ENCODE data around the gene INCA1.

The INCA1 gene

DNA sequence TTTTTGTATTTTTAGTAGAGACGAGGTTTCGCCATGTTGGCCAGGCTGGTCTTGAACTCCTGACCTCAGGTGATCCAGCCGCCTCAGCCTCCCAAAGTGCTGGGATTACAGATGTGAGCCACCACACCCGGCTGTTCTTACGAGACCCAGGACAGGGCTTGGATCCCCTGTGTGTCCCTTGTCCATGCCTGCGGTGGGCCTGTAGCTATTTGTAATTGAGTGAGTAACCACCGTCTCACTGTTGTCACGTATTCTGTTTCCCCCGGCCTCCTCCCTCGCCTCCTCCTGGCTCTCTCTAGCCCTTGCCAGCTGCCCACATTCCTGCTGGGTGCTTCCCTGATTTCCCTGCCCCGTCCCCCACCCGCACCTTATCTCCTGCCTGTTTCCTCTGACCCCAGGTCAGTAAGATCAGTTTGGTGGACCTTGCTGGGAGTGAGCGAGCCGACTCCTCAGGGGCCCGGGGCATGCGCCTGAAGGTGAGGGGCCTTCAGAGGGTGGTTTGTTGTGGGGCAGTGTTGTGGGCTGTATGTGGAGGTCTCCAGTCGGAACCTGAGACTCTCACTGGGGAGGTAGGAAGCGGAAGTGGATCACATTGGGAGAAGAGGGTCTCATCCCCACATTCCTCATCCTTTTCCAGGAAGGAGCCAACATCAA lies 6.0 kb upstream of the INCA1 start:
- DNase-seq: no peak

DNA sequence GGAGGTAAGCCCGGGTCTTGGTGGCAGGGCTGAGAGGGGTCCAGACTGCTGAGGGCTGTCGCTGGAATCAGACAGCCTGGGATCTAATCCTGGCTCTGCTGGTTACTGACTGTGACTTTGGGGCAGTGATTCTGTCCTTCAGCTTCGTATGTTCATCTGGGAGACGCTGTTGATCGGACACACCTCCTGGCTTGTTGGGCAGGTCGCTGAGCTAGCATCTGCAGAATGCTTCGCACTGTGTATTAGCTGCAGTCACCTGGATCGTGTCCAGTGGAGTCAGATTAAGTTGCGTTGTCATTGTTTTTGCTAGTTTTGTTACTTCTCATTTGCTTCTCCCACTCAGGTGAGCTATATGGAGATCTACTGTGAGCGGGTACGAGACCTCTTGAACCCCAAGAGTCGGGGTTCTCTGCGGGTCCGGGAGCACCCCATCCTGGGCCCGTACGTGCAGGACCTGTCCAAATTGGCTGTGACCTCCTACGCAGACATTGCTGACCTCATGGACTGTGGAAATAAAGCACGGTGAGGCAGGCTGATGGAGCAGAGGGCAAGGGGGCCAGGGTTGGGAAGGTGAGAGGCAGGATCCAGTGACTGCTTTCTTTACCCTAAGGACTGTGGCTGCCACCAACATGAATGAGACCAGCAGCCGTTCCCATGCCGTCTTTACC lies 4.9 kb upstream of the INCA1 start:
- DNase-seq: no peak

DNA sequence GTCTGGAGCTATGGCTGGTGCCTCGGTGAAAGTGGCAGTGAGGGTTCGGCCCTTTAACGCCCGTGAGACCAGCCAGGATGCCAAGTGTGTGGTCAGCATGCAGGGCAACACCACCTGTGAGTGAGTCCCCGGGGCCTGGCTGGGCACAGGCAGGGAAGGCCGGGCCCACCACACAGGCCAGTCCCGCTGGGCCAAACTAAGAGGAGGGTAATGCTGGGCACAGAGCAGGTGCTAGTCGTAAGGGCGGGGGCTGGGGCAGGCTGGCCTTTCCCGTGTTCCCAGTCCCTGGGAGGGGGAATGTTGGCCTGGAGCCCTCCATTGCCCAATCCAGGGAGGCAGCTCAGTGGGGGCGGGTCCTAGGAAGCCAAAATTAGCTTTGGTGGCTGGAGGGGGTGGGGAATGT lies 2.9 kb upstream of the INCA1 start:
- no peak for DNase-seq

DNA sequence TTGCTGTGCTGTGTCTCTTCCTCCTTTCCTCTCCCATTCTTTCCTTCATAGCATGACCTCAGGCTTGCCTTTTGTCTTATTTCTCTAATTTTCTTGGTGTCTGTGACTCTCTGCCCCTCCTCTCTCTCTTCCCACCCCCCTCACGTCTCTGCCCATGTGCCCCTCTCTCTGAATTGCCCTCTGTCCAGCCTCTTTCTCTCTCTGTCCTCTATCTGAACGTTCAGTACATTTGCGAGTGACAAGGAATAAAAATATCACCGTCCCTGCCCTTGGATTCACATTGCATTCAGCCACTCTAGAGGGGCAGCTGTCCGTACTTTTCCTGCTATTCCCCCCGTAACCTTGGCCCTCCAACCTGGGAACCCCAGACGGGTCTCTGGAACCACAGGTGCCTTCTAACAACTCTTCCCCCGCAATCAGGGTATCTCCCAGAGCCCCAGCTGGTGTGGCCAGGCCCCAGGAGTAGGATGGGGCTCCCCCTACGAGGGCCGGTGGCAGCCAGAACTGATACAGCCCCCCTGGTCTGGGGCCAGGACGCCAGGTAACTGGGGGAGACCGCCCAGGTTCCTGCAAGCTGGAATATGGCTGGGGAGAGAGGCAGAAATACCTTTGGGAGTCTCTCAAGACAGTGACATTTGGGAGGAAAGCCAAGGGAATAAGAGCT lies 2.2 kb upstream of the INCA1 start:
- DNase-seq: no peak

DNA sequence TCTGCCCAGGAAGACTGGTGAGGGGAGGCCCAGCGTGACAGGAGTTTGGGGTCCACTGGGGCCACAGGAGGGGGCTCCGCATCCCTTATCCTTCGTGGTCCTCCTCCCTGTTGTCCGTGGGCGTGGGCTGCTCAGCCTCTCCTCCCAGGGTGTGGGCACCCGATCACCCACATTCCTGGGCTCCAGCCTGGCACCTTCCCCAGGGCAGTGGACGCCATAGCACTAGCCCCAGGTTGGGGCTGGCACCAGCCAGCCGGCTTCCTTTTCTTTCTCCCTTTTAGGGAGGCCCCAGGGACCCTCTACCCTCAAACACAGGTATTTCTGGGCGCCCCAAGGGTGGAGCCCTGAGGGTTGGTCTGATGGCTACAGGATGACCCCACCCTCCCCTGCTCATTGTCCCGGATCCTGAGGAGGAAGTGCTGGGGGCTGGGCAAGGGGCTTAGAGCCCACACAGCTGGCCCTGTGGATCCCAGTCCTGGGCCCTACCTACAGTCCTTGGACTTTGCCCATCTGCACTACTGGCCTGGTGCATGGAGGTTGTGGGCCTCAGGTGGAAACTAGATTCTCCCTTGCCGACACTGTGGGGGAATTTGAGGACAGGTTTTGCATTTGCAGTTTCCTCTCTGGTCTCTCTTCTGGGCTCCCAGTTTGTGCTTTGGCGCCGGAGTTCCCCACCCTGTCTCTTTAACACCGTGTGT lies 1.6 kb upstream of the INCA1 start:
- no peak for DNase-seq

DNA sequence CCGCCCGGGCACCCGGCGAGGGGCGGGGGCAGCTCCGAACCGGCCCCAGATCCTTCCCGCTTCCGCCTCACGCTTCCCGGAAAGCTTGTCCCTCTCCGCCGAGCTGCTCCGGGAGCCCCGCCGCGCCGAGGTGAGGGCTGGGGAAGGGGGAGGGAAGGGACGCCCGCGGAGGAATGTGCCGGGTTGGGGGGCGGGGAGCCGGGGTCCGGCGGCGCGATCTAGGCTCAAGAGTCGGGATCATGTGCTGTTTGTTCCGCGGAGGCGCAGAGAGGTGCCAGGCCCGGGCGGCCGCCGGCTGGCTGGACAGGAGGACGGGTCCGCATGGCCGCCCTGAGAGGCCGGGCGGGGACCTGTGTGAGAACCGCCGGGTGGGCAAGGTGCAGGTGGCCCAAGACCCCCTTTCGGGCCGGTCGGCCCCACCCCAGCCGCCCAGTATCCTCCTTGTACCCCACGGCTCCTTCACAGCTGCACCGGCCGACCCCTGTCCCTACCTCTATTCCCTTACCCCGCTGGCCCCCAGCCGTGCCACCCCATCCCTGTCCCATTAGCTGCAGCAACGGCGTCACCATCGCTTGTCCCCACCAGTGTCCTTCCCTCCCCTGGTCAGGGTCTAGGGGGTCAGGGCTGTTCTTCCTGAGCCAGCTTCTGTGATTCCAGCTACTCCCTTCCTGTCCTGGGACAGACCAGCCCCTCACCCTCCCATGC lies 857 bp upstream of the INCA1 start:
- no peak for DNase-seq

DNA sequence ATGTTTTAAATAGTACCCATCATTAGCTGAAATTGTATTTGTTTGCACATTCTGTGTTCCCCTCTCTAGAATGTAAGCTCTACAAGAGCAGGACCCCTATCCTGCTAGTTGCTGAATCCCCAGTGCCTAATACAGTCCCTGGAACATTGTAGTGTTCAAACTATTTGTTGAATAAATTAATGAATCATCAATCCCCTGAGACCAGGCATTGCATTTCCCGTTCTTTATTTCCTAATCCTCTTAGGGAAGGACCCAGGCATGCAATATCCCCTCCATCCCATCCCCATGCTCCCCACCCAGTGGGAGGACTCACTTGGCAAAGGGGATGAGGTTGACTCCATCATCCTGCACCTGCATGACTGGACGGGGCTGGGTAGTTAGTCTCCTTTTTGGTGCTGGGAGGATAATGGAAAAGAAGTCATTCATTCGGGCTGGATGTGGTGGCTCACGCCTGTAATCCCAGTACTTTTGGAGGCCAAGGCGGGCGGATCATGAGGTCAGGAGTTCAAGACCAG lies 3.2 kb downstream of the INCA1 start:
- no peak for DNase-seq

DNA sequence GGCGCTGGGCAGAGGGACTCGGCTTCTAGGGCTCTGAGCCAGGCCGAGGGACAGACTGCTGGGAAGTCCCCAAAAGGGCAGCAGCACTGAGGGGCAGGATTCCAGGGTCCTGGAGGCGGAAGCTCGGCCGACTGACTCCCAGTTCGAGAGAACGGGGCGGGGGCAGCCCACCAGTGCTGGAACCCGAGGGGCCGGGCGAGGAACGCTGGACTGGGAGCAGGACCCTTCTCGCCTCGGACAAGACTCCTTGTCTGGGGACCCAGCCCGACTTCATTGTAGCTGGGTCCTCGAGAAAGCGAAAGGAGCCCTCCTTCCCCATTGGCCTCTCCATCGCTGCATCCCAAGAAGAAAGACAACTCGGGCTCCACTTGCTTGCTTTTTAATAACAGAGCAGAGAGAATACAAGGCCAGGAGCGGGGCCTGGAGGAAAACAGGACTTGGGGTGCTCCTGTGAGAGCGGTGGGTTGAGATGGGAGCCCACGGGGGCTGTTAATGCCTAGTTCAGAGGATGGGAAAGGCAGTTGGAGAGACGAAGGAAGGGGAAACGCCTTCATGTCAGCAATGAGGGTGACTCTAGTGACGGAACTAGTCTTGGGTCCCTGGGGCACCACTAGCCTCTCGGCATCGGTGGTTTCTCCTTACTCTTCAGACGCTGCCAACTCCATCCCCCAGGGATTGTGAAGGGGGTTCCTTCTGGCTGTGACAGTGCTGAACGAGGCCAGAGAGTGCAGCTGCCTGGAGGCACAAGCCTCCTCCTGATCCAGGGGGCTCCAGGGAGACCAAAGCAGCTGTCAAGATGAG lies 9.4 kb downstream of the INCA1 start:
- no peak for DNase-seq

DNA sequence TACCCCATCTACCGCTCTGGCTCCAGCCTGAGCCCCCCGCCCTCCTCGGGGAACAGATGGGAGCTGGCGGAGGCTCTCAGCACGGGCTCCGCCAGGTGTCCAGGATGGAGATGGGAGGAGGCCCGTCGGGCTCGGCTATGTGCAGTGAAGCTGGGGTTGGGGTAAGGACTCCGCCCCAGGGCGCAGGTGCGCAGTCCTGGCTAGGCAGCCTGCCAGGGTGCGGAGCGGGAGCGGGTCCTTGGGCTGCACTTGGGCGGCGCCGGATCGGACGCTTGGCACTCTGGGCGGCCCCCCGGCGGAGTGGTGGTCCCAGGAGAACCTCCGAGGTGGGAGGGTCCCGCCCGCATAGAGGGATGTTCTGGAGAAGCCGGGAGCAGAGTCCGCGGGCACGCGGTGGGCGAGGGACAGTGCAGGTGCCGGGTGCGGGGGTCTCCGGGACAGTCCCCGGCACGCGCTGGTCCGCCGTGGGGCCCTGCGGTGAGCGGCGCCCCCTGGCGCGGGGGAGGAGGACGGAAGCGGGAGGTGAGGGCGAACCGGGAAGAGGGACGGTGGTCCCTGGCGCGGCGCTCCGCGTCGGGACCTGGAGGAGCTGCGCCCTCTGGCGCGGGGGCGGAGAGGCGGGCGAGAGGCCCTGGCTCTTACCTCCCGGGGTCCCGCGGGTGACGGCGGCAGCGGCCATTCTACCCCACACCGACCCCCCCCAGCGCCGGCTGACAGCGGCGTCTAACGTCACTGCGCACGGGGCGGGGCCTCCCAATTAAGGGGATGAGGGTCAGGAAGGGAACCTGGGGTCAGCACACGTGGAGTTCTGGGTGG lies 10.2 kb downstream of the INCA1 start, which contains the start of gene CAMTA2:
Gene CAMTA2, minus strand, starts transcription at position 725 of the 816 bp plus-strand sequence. CDS start 1,453 bp downstream, outside the sequence.
- DNase-seq: peak; percentile 79

DNA sequence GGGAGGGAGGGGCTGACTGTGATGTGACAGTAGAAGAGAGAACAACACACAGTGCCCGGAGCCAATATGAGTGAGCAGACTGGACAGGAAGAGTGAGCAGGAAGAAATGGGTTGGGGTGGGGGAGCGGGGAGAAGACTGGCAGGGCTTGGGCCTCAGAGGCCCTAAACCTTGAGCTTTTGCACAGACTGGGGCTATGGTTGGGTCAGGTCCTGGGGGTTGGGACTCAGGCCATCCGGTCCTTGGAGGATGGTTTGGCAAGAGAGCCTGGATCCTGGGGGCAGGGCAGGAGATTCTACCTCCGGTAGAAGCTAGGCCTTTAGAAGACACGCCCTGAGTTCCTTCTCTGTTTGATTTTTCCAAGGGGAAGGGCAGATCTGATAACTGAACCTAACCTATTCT lies 10.9 kb downstream of the INCA1 start:
- no peak for DNase-seq

DNA sequence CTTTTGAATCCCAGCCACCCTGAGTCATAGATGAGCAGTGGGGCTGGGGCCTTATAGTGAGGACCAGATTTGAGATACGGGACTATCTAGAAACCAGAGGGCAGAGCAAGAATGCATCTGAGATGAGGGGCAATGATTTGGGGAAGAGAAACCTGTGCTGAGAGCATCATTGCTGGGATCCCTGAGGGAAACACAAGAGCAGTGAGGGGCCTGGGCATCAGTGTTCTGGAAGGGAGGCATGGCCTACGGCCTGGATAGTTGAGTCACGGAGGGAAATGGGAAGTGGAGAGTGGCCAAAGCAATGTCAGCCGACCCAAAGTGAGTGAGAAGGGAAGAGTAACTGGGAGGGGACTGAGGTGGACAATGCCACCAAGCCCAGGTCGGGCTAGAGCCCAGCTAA lies 15.0 kb downstream of the INCA1 start:
- no peak for DNase-seq

DNA sequence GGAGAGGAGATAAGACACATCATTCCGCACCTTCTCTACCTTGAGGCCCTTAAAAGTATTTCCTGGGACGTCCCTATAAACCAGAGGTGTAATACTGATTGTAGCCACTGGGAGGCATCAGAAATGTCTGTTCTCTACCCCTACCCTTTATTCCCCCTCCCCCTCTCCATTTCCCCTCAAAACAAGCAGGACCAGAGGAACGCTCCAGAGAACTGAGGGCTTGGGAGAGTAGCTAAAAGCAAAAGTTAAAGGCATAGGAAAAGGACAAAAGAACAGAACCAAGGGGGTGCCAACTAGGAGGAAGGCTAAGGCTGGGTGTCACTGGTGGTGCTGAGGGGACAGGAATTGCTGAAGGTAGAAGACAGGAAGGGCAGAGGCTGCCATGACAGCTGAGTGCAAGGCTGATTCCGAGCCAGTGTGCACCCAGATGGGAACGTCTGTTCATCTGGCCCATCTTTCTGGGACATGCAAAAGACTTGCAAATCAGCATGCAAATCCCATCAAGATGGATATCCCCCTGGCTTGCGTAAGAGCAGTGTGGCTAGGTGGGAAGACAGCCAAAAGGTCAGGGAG lies 16.6 kb downstream of the INCA1 start:
- DNase-seq: peak; percentile 54

DNA sequence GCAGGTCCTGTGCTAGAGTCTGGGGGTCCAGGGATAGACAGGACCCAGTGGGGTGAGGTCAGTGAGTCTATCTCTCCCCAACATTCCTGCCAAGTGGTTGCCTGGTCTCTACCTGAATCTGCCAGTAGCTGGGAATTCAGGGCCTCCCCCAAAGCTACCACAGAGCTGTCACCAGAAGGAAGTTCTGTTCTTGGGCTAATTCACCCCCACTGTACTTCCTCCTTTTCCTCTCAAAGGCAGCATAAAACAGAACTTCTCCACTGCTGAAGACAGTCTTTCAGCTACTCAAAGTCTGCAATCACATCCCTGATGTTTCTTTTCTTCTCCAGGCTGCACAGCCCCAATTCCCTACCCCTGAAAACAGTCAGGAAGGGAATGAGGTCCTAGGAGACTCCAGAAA lies 18.6 kb downstream of the INCA1 start:
- no peak for DNase-seq

DNA sequence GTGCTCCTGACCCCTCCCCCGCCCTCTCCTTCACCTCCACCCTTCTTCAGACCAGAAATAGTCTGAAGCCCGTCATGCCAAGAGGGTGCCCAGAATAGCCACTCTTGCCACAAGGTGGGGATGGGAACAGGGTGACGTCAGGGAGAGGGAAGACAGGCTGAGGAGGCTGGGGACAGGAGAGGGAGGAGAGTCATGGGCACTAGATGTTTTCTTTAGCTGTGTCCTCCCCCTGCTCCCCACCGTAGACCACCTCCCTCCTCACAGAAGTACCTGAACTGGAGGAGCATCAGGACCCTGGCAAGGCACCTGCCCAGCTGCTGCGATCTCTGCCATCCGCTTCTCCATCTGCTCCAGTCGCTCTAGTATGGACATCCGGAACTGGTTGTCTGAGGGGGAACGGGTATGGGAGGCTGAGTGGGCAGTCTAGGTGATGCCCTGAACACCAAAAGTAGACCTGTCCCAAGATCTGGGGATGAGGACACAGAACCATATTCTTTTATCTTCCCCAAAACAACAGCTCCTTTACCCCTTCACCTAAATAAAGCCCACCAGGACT lies 23.1 kb downstream of the INCA1 start:
- no peak for DNase-seq

DNA sequence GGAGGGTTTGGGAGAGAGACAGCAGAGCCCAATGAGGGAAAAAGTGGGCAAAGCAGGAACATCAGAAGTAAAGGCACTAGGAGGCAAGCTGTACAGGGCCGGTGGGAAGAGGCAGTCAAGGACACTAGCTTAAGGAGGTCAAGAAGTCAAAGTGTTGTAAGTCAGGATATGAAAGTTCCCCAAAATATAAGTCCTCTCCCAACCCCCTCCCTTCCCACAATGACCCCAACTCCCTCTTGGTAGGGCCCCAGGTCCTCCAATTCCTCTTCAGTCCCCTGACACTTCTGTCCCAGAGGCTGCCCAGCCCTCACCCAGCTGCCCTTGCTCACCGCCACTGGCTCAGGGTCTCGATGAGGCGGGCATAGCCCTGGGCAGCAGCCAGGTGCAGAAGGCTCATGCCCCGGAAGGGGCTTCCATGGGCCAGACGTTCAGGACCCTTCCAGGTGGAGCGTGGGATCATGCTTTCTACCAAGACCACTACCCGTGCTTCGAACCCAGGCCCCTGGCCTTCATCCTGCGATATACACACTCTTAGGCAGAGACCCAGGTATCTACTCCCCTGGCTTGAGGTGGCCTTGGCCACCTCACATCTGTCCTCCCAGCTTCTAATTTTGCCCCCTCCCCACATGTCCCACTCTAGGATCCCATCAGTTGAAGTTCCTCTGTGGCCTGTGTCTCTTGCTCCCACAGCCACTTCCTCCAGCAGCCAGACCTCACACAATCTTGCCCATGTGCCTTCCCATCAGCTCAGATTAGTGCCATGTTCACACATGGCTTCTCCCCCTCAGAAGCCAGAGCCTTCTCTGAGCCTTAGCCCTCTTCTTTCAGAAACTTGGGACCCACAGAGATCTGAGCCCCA lies 23.8 kb downstream of the INCA1 start:
- no peak for DNase-seq

DNA sequence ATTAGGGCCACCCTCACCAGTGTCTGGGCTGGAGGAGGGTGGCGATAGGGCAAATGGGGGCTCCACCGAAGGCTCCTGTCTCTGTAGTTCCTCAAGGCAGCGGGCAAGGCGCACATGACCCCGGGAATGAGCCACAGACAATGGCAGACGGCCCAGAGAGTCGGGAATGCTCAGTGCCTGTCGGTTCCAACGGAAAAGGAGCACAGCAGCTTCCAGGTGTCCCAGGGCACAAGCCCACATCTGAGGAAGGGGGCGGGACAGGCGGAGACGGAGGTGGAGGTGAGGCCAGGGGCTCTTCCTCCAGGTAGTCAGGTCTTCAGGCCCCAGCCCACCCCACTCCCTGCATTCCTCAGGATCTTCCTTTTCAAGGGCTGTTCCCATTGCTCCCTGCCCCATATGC lies 24.6 kb downstream of the INCA1 start:
- DNase-seq: no peak

DNA sequence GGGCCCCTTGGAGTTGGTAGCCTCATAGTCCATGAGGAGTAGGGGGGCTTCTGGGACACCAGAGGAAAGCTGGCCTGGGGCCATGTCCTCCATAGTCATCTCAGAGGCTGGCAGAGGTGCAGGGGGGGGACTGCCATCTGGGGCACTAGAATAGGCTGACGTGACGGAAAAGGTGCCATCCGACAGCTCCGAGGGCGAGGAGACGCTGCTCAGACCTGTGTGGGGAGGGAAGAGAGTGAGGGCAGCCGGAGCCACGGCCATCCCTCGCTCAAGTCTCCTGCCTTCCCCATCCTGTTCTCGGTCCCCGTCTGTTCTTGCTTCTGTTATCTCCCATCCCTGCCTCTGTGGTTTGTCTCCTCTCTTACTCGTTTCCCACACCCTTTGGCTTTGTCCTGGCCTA lies 25.0 kb downstream of the INCA1 start:
- DNase-seq: no peak

DNA sequence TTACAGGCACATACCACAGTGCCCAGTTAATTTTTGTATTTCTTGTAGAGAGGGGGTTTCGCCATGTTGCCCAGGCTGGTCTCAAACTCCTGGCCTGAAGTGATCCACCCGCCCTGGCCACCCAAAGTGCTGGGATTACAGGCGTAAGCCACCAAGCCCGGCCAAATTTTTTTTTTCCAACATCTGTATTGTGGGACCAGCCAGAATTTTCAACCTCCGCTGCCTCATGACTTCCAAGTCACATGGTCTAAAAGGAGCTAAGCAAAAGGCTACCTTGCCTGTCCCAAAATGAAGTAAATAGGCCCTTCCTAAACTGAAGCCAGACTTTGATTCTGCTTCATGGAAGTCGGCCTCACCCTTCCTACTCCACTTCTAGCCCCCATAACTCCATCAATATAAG lies 25.5 kb downstream of the INCA1 start:
- no peak for DNase-seq

DNA sequence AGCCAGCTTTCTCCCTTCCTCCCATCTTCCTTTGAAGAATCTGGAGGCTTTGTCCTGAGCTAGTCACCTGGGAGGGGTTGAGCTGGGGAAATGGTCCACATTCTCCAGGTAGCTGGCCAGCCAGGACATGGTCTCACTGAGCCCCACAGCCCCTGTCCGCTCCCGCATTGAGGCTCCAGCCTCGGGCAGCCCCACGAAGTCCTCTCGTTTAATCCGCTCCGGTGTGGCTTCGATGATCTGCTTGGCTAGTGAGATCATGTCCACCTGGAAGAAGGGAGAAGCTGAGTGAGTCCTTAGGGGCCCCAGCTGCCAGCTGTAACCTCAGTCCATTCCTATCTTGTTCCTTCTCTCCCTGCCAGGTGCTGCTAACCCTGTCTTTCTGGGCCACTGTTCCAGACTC lies 27.0 kb downstream of the INCA1 start:
- no peak for DNase-seq
